ENCODE results near the gene IL4R. TPM values are rescaled to one million over a fixed set of nuclear protein-coding genes. Genes with fewer than 3 reads are reported as not detected.

IL4R gene
- total and polyA plus RNA-seq, 10 of the 15 experiments (the other 5 are each of a cell fraction or from before 2014, with no cell fraction given): 2.6 to 70.4 (median 36.6) TPM

DNA sequence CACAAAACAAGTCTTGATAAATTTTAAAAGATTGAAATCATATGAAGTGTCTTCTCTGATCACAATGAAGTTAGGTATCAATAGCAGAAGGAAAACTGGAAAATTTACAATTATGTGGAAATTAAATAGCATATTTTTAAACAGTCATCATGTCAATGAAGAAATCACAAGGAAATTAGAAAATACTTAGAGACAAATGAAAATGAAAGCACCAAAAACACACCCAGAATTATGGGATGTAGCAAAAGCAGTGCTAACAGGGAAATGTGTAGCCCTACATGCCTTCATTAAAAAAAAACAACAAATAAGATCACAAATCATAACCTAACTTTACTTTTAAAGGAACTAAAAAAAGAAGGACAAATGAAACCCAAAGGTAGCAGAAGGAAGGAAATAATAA lies 80.7 kb downstream of the IL4R start:
- H3K4me3 ChIP-seq: no peak overlapping the region
- H3K27me3 ChIP-seq (replicated peaks in 1 of 2; ENCODE audit: control insufficient read depth in 2 of 2, insufficient read depth in 2 of 2, low read length in 1 of 2): no peaks in the 10 kb centered on the region
- ChIA-PET CTCF (interaction anchor here (1.2 kb wide), 1 partner anchor 17 kb away, joined by 3 read pairs; no protein-coding TSS in a partner anchor), RAD21 (ENCODE audit: unreplicated experiment) (no interaction called here), SMC1A (ENCODE audit: uncharacterized antibody, unreplicated experiment) (no interaction called here), POLR2A (no interaction called here)
- in situ Hi-C loops (cut with MboI) (no loop called here), intact Hi-C loops (cut with micrococcal nuclease; ENCODE audit: unreplicated experiment) (no loop called here)
- no peaks in the 10 kb centered on the region for H4K20me1 ChIP-seq (ENCODE audit: control insufficient read depth, insufficient read depth)
- H3K79me2 ChIP-seq (ENCODE audit: control insufficient read depth, insufficient read depth, low read length): no peaks in the 10 kb centered on the region
- peaks cover 22% of the 10 kb centered on the region for H3K9me3 ChIP-seq (replicated peaks; ENCODE audit: control insufficient read depth, insufficient read depth, low read length)
- no peak overlapping the region for H2AFZ ChIP-seq (ENCODE audit: control insufficient read depth, low read depth, low read length)
- ATAC-seq (no peak), FAIRE-seq (no peak), DNase-seq (ENCODE audit: low read depth, low spot score) (no peak)
- BruUV-seq (replicated peaks): no TSS peak
- H3K4me2 ChIP-seq (ENCODE audit: control insufficient read depth, insufficient read depth): no peak overlapping the region
- H3K27ac ChIP-seq (ENCODE audit: control insufficient read depth, insufficient read depth): no peak overlapping the region
- peaks cover 19% of the 10 kb centered on the region for H3K4me1 ChIP-seq (ENCODE audit: control insufficient read depth, insufficient read depth, low read length)
- H3K36me3 ChIP-seq (ENCODE audit: control insufficient read depth in 2 of 2, insufficient read depth in 2 of 2, low read length in 1 of 2): no peaks in the 10 kb centered on the region
- H3K9ac ChIP-seq (ENCODE audit: control insufficient read depth, insufficient read depth, low read length): no peak overlapping the region
- TF ChIP-seq SMAD5 (IDR thresholded peaks at IDR 0.05; ENCODE audit: low read depth) (no peak), NBN (IDR thresholded peaks at IDR 0.05) (no peak), HDAC2 (IDR thresholded peaks at IDR 0.05) (no peak), MYB (IDR thresholded peaks at IDR 0.05; ENCODE audit: borderline replicate concordance, low read depth, low read length) (no peak), POU2F2 (IDR thresholded peaks at IDR 0.05; ENCODE audit: borderline replicate concordance, low read depth, low read length) (no peak), PAX5 (IDR thresholded peaks at IDR 0.05; ENCODE audit: borderline replicate concordance, low read depth, low read length) (no peak), RAD51 (IDR thresholded peaks at IDR 0.05) (no peak), SMAD1 (IDR thresholded peaks at IDR 0.05; ENCODE audit: low read depth, partially characterized antibody) (no peak), SIX5 (IDR thresholded peaks at IDR 0.05; ENCODE audit: low read depth, low read length, severe bottlenecking) (no peak)
- TF ChIP-seq, protein P1, sequence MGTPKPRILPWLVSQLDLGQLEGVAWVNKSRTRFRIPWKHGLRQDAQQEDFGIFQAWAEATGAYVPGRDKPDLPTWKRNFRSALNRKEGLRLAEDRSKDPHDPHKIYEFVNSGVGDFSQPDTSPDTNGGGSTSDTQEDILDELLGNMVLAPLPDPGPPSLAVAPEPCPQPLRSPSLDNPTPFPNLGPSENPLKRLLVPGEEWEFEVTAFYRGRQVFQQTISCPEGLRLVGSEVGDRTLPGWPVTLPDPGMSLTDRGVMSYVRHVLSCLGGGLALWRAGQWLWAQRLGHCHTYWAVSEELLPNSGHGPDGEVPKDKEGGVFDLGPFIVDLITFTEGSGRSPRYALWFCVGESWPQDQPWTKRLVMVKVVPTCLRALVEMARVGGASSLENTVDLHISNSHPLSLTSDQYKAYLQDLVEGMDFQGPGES (IDR thresholded peaks at IDR 0.05): no peak
- TF ChIP-seq, protein P2, sequence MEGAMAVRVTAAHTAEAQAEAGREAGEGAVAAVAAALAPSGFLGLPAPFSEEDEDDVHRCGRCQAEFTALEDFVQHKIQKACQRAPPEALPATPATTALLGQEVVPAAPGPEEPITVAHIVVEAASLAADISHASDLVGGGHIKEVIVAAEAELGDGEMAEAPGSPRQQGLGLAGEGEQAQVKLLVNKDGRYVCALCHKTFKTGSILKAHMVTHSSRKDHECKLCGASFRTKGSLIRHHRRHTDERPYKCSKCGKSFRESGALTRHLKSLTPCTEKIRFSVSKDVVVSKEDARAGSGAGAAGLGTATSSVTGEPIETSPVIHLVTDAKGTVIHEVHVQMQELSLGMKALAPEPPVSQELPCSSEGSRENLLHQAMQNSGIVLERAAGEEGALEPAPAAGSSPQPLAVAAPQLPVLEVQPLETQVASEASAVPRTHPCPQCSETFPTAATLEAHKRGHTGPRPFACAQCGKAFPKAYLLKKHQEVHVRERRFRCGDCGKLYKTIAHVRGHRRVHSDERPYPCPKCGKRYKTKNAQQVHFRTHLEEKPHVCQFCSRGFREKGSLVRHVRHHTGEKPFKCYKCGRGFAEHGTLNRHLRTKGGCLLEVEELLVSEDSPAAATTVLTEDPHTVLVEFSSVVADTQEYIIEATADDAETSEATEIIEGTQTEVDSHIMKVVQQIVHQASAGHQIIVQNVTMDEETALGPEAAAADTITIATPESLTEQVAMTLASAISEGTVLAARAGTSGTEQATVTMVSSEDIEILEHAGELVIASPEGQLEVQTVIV (IDR thresholded peaks at IDR 0.05; ENCODE audit: borderline replicate concordance, partially characterized antibody): no peak
- TF ChIP-seq, protein P3, sequence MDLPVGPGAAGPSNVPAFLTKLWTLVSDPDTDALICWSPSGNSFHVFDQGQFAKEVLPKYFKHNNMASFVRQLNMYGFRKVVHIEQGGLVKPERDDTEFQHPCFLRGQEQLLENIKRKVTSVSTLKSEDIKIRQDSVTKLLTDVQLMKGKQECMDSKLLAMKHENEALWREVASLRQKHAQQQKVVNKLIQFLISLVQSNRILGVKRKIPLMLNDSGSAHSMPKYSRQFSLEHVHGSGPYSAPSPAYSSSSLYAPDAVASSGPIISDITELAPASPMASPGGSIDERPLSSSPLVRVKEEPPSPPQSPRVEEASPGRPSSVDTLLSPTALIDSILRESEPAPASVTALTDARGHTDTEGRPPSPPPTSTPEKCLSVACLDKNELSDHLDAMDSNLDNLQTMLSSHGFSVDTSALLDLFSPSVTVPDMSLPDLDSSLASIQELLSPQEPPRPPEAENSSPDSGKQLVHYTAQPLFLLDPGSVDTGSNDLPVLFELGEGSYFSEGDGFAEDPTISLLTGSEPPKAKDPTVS (IDR thresholded peaks at IDR 0.05; ENCODE audit: low read depth, low read length): no peak
- TF ChIP-seq, protein P4, sequence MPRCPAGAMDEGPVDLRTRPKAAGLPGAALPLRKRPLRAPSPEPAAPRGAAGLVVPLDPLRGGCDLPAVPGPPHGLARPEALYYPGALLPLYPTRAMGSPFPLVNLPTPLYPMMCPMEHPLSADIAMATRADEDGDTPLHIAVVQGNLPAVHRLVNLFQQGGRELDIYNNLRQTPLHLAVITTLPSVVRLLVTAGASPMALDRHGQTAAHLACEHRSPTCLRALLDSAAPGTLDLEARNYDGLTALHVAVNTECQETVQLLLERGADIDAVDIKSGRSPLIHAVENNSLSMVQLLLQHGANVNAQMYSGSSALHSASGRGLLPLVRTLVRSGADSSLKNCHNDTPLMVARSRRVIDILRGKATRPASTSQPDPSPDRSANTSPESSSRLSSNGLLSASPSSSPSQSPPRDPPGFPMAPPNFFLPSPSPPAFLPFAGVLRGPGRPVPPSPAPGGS (IDR thresholded peaks at IDR 0.05; ENCODE audit: borderline replicate concordance, insufficient read depth, low read depth, low read length, poor library complexity, severe bottlenecking): no peak
- TF ChIP-seq, protein P5, sequence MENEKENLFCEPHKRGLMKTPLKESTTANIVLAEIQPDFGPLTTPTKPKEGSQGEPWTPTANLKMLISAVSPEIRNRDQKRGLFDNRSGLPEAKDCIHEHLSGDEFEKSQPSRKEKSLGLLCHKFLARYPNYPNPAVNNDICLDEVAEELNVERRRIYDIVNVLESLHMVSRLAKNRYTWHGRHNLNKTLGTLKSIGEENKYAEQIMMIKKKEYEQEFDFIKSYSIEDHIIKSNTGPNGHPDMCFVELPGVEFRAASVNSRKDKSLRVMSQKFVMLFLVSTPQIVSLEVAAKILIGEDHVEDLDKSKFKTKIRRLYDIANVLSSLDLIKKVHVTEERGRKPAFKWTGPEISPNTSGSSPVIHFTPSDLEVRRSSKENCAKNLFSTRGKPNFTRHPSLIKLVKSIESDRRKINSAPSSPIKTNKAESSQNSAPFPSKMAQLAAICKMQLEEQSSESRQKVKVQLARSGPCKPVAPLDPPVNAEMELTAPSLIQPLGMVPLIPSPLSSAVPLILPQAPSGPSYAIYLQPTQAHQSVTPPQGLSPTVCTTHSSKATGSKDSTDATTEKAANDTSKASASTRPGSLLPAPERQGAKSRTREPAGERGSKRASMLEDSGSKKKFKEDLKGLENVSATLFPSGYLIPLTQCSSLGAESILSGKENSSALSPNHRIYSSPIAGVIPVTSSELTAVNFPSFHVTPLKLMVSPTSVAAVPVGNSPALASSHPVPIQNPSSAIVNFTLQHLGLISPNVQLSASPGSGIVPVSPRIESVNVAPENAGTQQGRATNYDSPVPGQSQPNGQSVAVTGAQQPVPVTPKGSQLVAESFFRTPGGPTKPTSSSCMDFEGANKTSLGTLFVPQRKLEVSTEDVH (IDR thresholded peaks at IDR 0.05; ENCODE audit: low read depth, partially characterized antibody): no peak
